Endothelial cell of umbilical vein (primary cell): ENCODE results near the gene LTK. TPM values are rescaled to one million over a fixed set of nuclear protein-coding genes. Genes with fewer than 3 reads are reported as not detected.
A peak's percentile ranks its signal among the peaks of the same experiment; 100 is the strongest.

Experiments
- BruUV-seq: library from RNA; stranded (reverse); fragments of 400-500 nt; replicated peaks from 2 replicates; lab custom pipeline; 2021; lab: Mats Ljungman, UMichigan
- CTCF ChIA-PET: fragments of 300-600, 350-600 bp; sonication (Branson Sonifier 250); formaldehyde crosslinking; loops from one replicate; lab custom pipeline; 2021; ENCODE audit warnings: antibody characterized with exemption, inconsistent platforms; lab: Charles Lee
- POLR2A ChIA-PET: fragments of 300-600, 350-600 bp; sonication (Branson Sonifier 250); formaldehyde crosslinking; loops from one replicate; lab custom pipeline; 2021; ENCODE audit warnings: antibody characterized with exemption, inconsistent platforms; lab: Charles Lee
- DNase-seq: peaks from one replicate; pipeline ENCODE4 v3.0.0-alpha.2; 2011; ENCODE audit warnings: low read depth, low spot score
- FAIRE-seq: peaks from 2 replicates; lab custom pipeline; 2011; peaks lifted over from hg19 to GRCh38; lab: Jason Lieb, UNC
- H2AFZ ChIP-seq: 2 replicates; pipeline ENCODE4 v1.6.0; 2012; ENCODE audit warnings: low read depth, low read length, control low read depth, inconsistent platforms
- H3K27ac ChIP-seq: 2 replicates; pipeline ENCODE4 v1.5.1; 2011; ENCODE audit warnings: low read depth, mild to moderate bottlenecking, control low read depth, low read length, moderate library complexity; ENCODE audit not compliant: insufficient read depth
- H3K27me3 ChIP-seq, 2 experiments: 2 replicates each; pipeline versions ENCODE4 v1.6.0 to v1.6.1; 2011; ENCODE audit warnings: low read length in 2 of 2, mixed read lengths in 1 of 2; ENCODE audit not compliant: control insufficient read depth in 2 of 2, insufficient read depth in 2 of 2
- H3K36me3 ChIP-seq, 2 experiments: 2 replicates in 1 of 2; 3 replicates in 1 of 2; pipeline ENCODE4 v1.5.1; 2011; ENCODE audit warnings: low read length in 2 of 2, mild to moderate bottlenecking in 1 of 2, moderate library complexity in 1 of 2; ENCODE audit not compliant: control insufficient read depth in 2 of 2, insufficient read depth in 2 of 2; ENCODE audit errors: extremely low read depth in 1 of 2
- H3K4me1 ChIP-seq: 3 replicates; pipeline ENCODE4 v1.5.1; 2011; ENCODE audit warnings: mild to moderate bottlenecking, low read length; ENCODE audit not compliant: control insufficient read depth, insufficient read depth; ENCODE audit errors: extremely low read depth
- H3K4me2 ChIP-seq: 2 replicates; pipeline ENCODE4 v1.6.1; 2011; ENCODE audit warnings: low read length, control low read depth, mixed read lengths; ENCODE audit not compliant: insufficient read depth
- H3K4me3 ChIP-seq, 3 experiments: fragments of 200-600 bp in 1 of 3; sonication (generic), shearing (Covaris generic) in 1 of 3; replicated peaks in 1 of 3; 2 replicates each; pipeline ENCODE4 v1.5.1; 2011 to 2016; ENCODE audit warnings: control low read depth in 3 of 3, low read length in 3 of 3, mild to moderate bottlenecking in 2 of 3, inconsistent platforms in 1 of 3, low read depth in 1 of 3, moderate library complexity in 1 of 3; ENCODE audit not compliant: insufficient read depth in 1 of 3
- H3K79me2 ChIP-seq: 2 replicates; pipeline ENCODE4 v1.6.0; 2012; ENCODE audit warnings: low read length, inconsistent platforms; ENCODE audit not compliant: control insufficient read depth, insufficient read depth
- H3K9ac ChIP-seq: replicated peaks from 2 replicates; pipeline ENCODE3; 2011; ENCODE audit warnings: low read length, control low read depth; ENCODE audit not compliant: insufficient read depth; ENCODE audit errors: extremely low read depth
- H3K9me1 ChIP-seq: replicated peaks from 3 replicates; pipeline ENCODE4 v1.6.0; 2011; ENCODE audit warnings: mild to moderate bottlenecking, low read length; ENCODE audit not compliant: control insufficient read depth, insufficient read depth; ENCODE audit errors: extremely low read depth
- H3K9me3 ChIP-seq: replicated peaks from 2 replicates; pipeline ENCODE4 v1.5.1; 2012; ENCODE audit warnings: low read length, inconsistent platforms; ENCODE audit not compliant: control insufficient read depth, insufficient read depth
- H4K20me1 ChIP-seq: replicated peaks from 2 replicates; pipeline ENCODE3; 2011; ENCODE audit warnings: mild to moderate bottlenecking, low read length; ENCODE audit not compliant: control insufficient read depth, insufficient read depth; ENCODE audit errors: extremely low read depth
- EZH2 ChIP-seq: IDR thresholded peaks from 2 replicates; pipeline ENCODE4 v1.6.1; 2012; ENCODE audit warnings: borderline replicate concordance, low read depth, mild to moderate bottlenecking, moderate library complexity, low read length, inconsistent platforms; ENCODE audit not compliant: severe bottlenecking
- FOS ChIP-seq: IDR thresholded peaks from 2 replicates; pipeline ENCODE4 v1.6.1; 2011; ENCODE audit warnings: mild to moderate bottlenecking, low read length, moderate library complexity, borderline replicate concordance; ENCODE audit not compliant: insufficient read depth
- POLR2AphosphoS5 ChIP-seq: IDR thresholded peaks from 2 replicates; pipeline ENCODE4 v1.6.1; 2012; ENCODE audit warnings: low read depth, mild to moderate bottlenecking, control low read depth, low read length, moderate library complexity; ENCODE audit not compliant: insufficient read depth
- dilution Hi-C: fragments of 300-500 bp; cut with MboI; formaldehyde crosslinking; loops from one replicate; pipeline ENCODE4 v1.15.0; 2019; ENCODE audit warnings: low sequenced_read_pairs; ENCODE audit not compliant: extremely low pct_ligation_motif_present
- intact Hi-C: fragments of 100-400 bp; cut with micrococcal nuclease; formaldehyde crosslinking; loops from one replicate; pipeline ENCODE4 v1.10.0; 2022
- polyA plus RNA-seq, 4 experiments: library from polyadenylated mRNA; depleted of rRNA in 3 of 4; stranded (reverse) in 3 of 4; unstranded in 1 of 4; fragments of >200 nt; gene quantifications; 2 replicates each; pipeline versions ENCODE4 v1.2.1 to v1.2.3, GENCODE V29; 2011 to 2012; ENCODE audit warnings: missing spikeins in 1 of 4
- total RNA-seq: library from RNA; stranded (reverse); gene quantifications from 2 replicates; pipeline ENCODE4 v1.2.3, GENCODE V29; 2021

LTK gene
- total and polyA plus RNA-seq, 2 donors (not counting 3 experiments of a cell fraction or from before 2014, with no cell fraction given): 0.15 to 0.17 TPM

DNA sequence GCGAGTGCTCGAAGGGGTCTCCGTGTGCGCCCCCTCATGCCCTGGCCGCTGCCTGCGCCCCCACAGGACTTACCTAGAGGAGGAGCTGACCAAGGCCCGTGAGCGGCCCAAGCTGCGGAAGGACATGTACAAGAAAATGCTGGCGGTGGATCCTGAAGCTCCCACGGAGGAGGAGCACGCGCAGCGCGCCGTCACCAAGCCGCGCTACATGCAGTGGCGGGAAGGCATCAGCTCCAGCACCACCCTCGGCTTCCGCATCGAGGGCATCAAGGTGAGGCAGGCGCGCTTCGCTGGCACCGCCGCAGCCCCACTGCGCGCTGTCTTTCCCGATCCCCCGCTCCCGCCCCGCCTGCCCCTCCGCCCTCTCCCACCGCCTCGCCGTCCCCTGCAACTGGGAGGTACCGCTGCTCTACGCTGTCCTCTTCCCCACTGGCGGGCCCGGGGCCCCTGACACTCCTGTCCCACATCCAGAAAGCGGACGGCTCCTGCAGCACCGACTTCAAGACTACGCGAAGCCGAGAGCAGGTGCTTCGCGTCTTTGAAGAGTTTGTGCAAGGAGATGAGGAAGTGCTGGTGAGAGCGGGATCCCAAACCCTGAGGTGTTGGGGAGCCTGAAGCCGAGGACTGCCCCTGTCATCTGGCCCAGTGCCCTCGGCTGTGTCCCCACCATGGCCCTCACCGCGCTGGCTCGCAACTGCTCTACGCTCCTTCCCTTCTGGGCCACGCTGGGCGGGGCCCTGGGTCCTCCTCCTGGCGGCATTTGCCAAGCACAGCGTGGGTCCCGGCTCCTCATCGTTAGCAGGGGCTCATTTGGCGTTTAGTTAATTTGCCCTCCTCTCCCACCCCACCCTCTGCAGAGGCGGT is 11.5 kb downstream of the LTK start:
- intact Hi-C loops (loop anchor here (5.0 kb wide), 1 partner anchor 40 kb away; the partner anchor contains the start of gene RPAP1), dilution Hi-C loops (no loop called here)
- no peak overlapping the region for H3K4me3 ChIP-seq
- no peaks in the 10 kb centered on the region for H3K79me2 ChIP-seq
- H3K4me2 ChIP-seq: peak overlapping the region; percentile 16
- H3K27me3 ChIP-seq: peaks cover 23 to 30% of the 10 kb centered on the region in 2 experiments
- no peaks in the 10 kb centered on the region for H3K9me1 ChIP-seq
- no peak overlapping the region for H3K9ac ChIP-seq
- CTCF ChIA-PET: interaction anchor here (1.3 kb wide), 1 partner anchor 10 kb away, joined by 6 read pairs; no protein-coding TSS in a partner anchor
- POLR2A ChIA-PET: no interaction called here
- H3K4me1 ChIP-seq: peaks cover 15% of the 10 kb centered on the region
- H2AFZ ChIP-seq: no peak overlapping the region
- no peaks in the 10 kb centered on the region for H3K36me3 ChIP-seq
- FAIRE-seq (no peak), DNase-seq (no peak)
- no peak overlapping the region for H3K27ac ChIP-seq
- TF ChIP-seq FOS: no peak
- peak; percentile 99 for TF ChIP-seq EZH2
- H3K9me3 ChIP-seq: no peaks in the 10 kb centered on the region
- no TSS peak for BruUV-seq
- H4K20me1 ChIP-seq: no peaks in the 10 kb centered on the region

DNA sequence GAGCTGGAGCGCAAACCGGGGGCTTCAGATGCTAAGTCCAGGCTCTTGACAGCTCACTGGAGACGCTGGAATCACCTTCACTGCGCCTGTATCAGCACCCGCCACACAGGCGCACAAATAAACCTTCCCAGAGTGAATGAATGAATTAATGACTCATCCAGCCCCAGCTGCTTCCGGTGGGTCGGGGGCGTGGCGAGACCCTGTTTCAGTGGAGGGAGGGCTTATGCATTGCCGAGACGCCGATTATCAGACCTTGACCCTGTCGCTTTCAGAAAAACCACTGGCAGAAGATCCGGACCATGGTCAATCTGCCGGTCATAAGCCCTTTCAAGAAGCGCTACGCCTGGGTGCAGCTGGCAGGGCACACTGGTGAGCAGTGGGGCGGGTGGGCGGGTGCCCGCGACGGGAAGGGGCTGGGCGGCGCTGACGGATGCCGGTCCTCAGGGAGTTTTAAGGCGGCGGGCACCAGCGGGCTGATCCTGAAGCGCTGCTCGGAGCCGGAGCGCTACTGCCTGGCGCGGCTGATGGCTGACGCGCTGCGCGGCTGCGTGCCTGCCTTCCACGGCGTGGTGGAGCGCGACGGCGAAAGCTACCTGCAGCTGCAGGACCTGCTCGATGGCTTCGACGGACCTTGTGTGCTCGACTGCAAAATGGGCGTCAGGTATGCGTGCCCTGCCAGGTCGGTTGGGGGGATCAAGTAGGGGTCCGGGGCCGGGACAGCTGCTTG is 12.3 kb downstream of the LTK start:
- H4K20me1 ChIP-seq: no peaks in the 10 kb centered on the region
- dilution Hi-C loops: no loop called here
- POLR2A ChIA-PET: no interaction called here
- CTCF ChIA-PET: interaction anchor here (0.7 to 1.4 kb wide), 3 partner anchors 9 to 42 kb away, joined by 3 to 6 read pairs (median 4); no protein-coding TSS in a partner anchor
- intact Hi-C loops: loop anchor here (5.0 kb wide), 1 partner anchor 41 kb away; the partner anchor contains the start of gene RPAP1
- no peak overlapping the region for H3K9ac ChIP-seq
- no peak overlapping the region for H3K27ac ChIP-seq
- FAIRE-seq: peak; percentile 81
- no peaks in the 10 kb centered on the region for H3K9me1 ChIP-seq
- peak; percentile 26 for TF ChIP-seq FOS
- TF ChIP-seq POLR2AphosphoS5: no peak
- H3K4me3 ChIP-seq: peak overlapping the region in 1 of 3 experiments; percentile 34
- H3K9me3 ChIP-seq: no peaks in the 10 kb centered on the region
- BruUV-seq: no TSS peak
- H2AFZ ChIP-seq: no peak overlapping the region
- no peaks in the 10 kb centered on the region for H3K79me2 ChIP-seq
- peaks cover 15% of the 10 kb centered on the region for H3K4me1 ChIP-seq
- no peaks in the 10 kb centered on the region for H3K36me3 ChIP-seq
- H3K4me2 ChIP-seq: peak overlapping the region; percentile 52
- DNase-seq: peak; percentile 46
- peaks cover 27 to 36% of the 10 kb centered on the region in 2 experiments for H3K27me3 ChIP-seq
